C4-2B (cell line): ENCODE data around the gene PIK3C2G.

ENCODE experiments used
- ZFX ChIP-seq: fragments of 450-650 bp; IDR thresholded peaks from 2 replicates; pipeline ENCODE4 v1.6.1; 2017
- TF ChIP-seq, protein P1 (sequence below): fragments of 450-650 bp; conservative IDR thresholded peaks from 2 replicates; pipeline ENCODE4 v1.5.1; 2017; ENCODE audit warnings: mild to moderate bottlenecking

DNA sequence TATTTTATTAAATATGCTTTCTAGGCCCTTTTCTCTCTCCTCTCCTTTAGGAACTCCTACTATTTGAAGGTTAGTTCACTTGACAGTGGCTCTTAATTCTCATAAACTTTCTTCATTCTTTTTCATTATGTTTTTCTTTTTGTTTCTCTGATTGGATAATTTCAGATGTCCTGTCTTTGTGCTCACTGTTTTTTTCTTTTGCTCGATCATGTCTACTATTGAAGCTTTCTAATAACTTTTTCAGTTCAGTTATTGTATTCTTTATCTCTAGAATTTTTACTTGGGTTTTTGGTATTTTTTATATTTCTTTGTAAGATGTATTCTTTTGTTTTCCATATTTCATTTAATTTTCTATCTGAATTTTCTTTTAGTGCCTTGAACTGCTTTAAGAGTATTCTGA lies 261.5 kb downstream of the PIK3C2G start:
- TF ChIP-seq, protein P1, sequence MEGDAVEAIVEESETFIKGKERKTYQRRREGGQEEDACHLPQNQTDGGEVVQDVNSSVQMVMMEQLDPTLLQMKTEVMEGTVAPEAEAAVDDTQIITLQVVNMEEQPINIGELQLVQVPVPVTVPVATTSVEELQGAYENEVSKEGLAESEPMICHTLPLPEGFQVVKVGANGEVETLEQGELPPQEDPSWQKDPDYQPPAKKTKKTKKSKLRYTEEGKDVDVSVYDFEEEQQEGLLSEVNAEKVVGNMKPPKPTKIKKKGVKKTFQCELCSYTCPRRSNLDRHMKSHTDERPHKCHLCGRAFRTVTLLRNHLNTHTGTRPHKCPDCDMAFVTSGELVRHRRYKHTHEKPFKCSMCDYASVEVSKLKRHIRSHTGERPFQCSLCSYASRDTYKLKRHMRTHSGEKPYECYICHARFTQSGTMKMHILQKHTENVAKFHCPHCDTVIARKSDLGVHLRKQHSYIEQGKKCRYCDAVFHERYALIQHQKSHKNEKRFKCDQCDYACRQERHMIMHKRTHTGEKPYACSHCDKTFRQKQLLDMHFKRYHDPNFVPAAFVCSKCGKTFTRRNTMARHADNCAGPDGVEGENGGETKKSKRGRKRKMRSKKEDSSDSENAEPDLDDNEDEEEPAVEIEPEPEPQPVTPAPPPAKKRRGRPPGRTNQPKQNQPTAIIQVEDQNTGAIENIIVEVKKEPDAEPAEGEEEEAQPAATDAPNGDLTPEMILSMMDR, result no peak
- TF ChIP-seq ZFX, result no peak
